Daoy (cell line): ENCODE data around the gene UGT2B10. TPM values are rescaled to one million over a fixed set of nuclear protein-coding genes. Genes with fewer than 3 reads are reported as not detected.

Source experiments
- DNase-seq: peaks from one replicate; pipeline ENCODE4 v3.0.0-alpha.2; 2015; ENCODE audit warnings: low read depth
- total RNA-seq: library from RNA; depleted of rRNA; stranded (reverse); fragments of >200 nt; shearing (Covaris generic); gene quantifications from 2 replicates; pipeline ENCODE4 v1.2.3, GENCODE V29; 2014; rRNA removed

Gene UGT2B10
- total RNA-seq, 1 experiment from 2014 or later = not detected

DNA sequence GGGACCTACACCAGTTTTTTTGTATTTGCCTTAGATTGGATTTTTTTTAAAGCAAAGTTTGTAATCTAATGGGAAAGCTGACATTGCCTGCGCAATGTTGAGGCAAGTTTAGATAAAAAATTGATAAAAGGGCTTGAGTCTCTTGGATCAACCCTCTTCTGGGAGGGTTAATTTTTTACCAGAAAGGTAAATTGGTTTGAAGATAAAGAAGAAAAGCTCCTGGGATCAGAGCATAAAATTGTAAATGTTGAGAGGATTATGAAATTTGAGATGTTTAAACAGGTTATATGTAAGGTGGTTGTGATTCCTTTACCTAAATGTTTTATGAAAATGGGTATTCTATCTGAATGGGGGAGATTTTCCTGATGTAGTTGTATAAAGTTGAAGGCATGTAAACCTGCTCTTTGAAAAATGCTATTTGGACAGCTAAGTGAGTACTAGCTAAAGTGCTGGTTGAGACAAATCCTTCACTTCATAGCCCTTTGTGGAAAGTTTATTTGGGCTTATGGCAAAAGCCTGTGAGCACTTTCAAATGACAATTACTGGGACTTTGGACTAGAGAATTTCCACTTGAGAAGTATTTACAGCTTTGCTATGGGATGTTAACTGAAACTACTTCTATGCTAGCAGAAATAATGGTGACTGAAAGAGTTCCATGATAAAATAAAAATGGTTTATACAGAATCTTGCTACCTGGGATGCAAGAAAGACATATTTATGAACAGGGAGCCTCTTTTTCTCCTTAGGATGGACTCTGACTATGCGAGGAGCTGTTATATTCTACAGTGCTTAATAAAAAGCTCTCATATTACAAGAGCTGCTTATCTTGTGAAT lies 56.2 kb downstream of the UGT2B10 start:
- DNase-seq = no peak

- DNase-seq = no peak
Observed at GRCh38 chr4:68872643-68873502, 57.1 kb downstream of the UGT2B10 start.

DNA sequence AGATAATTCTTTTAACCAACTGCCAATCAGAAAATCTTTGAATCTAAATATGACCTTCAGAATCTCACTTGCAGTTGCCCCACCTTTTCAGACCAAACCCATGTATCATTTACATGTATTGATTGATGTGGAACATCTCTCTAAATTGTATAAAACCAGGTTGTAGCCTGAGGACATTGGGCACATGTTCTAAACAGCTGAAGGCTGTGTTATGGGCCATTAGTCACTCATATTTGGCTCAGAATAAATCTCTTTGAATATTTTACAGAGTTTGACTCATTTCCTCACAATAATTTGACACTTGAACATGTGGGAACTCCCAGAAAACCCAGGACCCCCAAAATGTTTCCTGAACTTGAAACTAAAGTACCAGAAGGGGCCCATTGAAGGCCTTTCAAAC lies 58.7 kb downstream of the UGT2B10 start:
- no peak for DNase-seq

DNA sequence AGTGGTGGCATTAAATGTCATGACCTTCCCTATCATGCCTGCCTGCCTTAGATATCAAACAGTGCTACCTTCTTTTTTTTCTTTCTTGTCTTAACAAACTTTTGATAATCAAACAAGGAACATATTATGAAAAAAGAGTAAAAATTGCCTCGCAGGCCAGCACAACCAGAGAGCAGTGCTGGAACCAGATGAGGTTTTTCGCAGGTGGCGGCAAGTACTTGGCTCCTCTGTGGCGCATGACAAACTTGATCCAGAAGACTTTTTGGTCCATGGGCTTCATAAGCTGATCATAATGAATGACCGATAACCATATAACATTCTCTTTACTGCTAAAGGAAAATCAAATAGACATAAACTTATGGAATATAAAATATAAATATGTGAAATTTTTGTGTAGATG lies 61.8 kb downstream of the UGT2B10 start:
- DNase-seq = no peak

GRCh38 chr4:68878048-68878447 lies 62.3 kb downstream of the UGT2B10 start:
- no peak for DNase-seq

Other genes starting within 250 kb of the UGT2B10 start
- not detected in 2 replicates for gene UGT2B17, start 239.7 kb upstream of the UGT2B10 start, total RNA-seq
- not detected in 2 replicates for gene UGT2B15, start 145.3 kb upstream of the UGT2B10 start, total RNA-seq
- gene UGT2A3, start 135.8 kb downstream of the UGT2B10 start, total RNA-seq = not detected in 2 replicates